ENCODE data around the gene ALPG. TPM values are rescaled to one million over a fixed set of nuclear protein-coding genes. Genes with fewer than 3 reads are reported as not detected.

The ALPG gene
- total RNA-seq, 1 donor from 2014 or later = not detected

DNA sequence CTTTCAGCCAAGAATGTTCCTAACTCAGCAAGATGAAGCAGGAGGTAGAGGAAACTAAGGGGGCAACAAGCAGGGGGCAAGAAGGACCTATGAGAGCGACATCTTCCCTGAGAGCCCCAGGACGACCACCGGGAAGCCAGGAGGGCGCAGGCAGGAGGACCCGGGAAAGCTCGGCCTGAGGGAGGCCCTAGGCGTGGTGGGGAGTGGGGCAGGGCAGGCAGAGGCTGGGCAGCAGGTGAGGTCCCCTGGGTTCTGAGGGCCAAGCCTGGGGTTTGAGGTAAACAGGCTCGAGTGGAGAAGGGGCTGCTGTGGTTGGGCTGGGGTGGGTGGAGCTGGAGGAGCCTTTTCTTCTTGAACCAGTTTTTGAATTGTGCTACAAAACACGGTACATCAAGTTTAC lies 48.0 kb downstream of the ALPG start:
- H3K4me1 Mint-ChIP-seq = peaks cover 9% of the 10 kb centered on the region
- H3K4me3 ChIP-seq = no peak overlapping the region
- no peaks in the 10 kb centered on the region for H3K9me3 Mint-ChIP-seq
- no peak overlapping the region for H3K4me2 ChIP-seq
- H2AFZ ChIP-seq (replicated peaks) = no peak overlapping the region
- no peaks in the 10 kb centered on the region for H4K20me1 ChIP-seq (ENCODE audit: low read depth)
- H3K4me1 ChIP-seq = no peaks in the 10 kb centered on the region
- H3K27me3 ChIP-seq = no peaks in the 10 kb centered on the region
- no peaks in the 10 kb centered on the region for H3K36me3 ChIP-seq
- H3K9me3 ChIP-seq (ENCODE audit: low read depth) = no peaks in the 10 kb centered on the region
- H3K4me3 Mint-ChIP-seq = no peak overlapping the region
- TF ChIP-seq CTCF (IDR thresholded peaks at IDR 0.05) = no peak
- no peak for TF ChIP-seq EZH2 (IDR thresholded peaks at IDR 0.05)
- TF ChIP-seq EZH2phosphoT487 (IDR thresholded peaks at IDR 0.05) = no peak
- no peak for DNase-seq (ENCODE audit: low spot score)
- H3K36me3 Mint-ChIP-seq = no peaks in the 10 kb centered on the region
- H3K27me3 Mint-ChIP-seq (ENCODE audit: insufficient read depth, low read depth) = peaks cover 17% of the 10 kb centered on the region
- no peak overlapping the region for H3K27ac Mint-ChIP-seq
- no peak overlapping the region for H3K9ac ChIP-seq
- no peak overlapping the region for H3K27ac ChIP-seq
- H3F3A ChIP-seq (ENCODE audit: low read depth) = no peaks in the 10 kb centered on the region
- H3K79me2 ChIP-seq (ENCODE audit: low read depth) = no peaks in the 10 kb centered on the region

- no peaks in the 10 kb centered on the region for H3K79me2 ChIP-seq (ENCODE audit: low read depth)
- no peaks in the 10 kb centered on the region for H3K9me3 ChIP-seq (ENCODE audit: low read depth)
- no peak for DNase-seq (ENCODE audit: low spot score)
- H3K36me3 ChIP-seq = no peaks in the 10 kb centered on the region
- Mint-ChIP-seq H3K27ac (no peak within 1 kb of the TSS), H3K27me3 (ENCODE audit: insufficient read depth, low read depth) (peaks cover 13% of the 10 kb centered on the region), H3K36me3 (no peaks in the 10 kb centered on the region), H3K4me3 (no peak within 1 kb of the TSS), H3K9me3 (no peaks in the 10 kb centered on the region), H3K4me1 (peaks cover 9% of the 10 kb centered on the region)
- no peak within 1 kb of the TSS for H3K27ac ChIP-seq
- no peak within 1 kb of the TSS for H3K4me3 ChIP-seq
- H4K20me1 ChIP-seq (ENCODE audit: low read depth) = no peaks in the 10 kb centered on the region
- H3K9ac ChIP-seq = no peak within 1 kb of the TSS
- H3K4me2 ChIP-seq = no peak within 1 kb of the TSS
- no peaks in the 10 kb centered on the region for H3F3A ChIP-seq (ENCODE audit: low read depth)
- no peaks in the 10 kb centered on the region for H3K27me3 ChIP-seq
- H3K4me1 ChIP-seq = no peaks in the 10 kb centered on the region
- no peak within 1 kb of the TSS for H2AFZ ChIP-seq (replicated peaks)
- no peak for TF ChIP-seq CTCF (IDR thresholded peaks at IDR 0.05)
These were observed 49.0 kb downstream of the ALPG start, which contains the start of gene ALPI for GRCh38 chr2:232455426-232456255. Gene ALPI (plus strand): TSS chr2:232456153. CDS start chr2:232456200, 47 bp downstream.

GRCh38 chr2:232456296-232457120 lies 49.9 kb downstream of the ALPG start:
- no peaks in the 10 kb centered on the region for H3K4me1 ChIP-seq
- no peak overlapping the region for H3K27ac ChIP-seq
- H3K36me3 ChIP-seq = no peaks in the 10 kb centered on the region
- Mint-ChIP-seq H3K4me1 (peaks cover 5% of the 10 kb centered on the region), H3K9me3 (no peaks in the 10 kb centered on the region), H3K27ac (no peak overlapping the region), H3K27me3 (ENCODE audit: insufficient read depth, low read depth) (peaks cover 17% of the 10 kb centered on the region), H3K36me3 (no peaks in the 10 kb centered on the region), H3K4me3 (no peak overlapping the region)
- no peaks in the 10 kb centered on the region for H3K9me3 ChIP-seq (ENCODE audit: low read depth)
- H3K4me3 ChIP-seq = no peak overlapping the region
- TF ChIP-seq EZH2phosphoT487 (IDR thresholded peaks at IDR 0.05) (no peak), CTCF (IDR thresholded peaks at IDR 0.05) (no peak), EZH2 (IDR thresholded peaks at IDR 0.05) (no peak)
- H3K9ac ChIP-seq = no peak overlapping the region
- DNase-seq (ENCODE audit: low spot score) = no peak
- H3K27me3 ChIP-seq = no peaks in the 10 kb centered on the region
- no peaks in the 10 kb centered on the region for H3F3A ChIP-seq (ENCODE audit: low read depth)
- no peaks in the 10 kb centered on the region for H4K20me1 ChIP-seq (ENCODE audit: low read depth)
- H3K79me2 ChIP-seq (ENCODE audit: low read depth) = no peaks in the 10 kb centered on the region
- H2AFZ ChIP-seq (replicated peaks) = no peak overlapping the region
- no peak overlapping the region for H3K4me2 ChIP-seq
